ENCODE measurements around the gene SLC25A25. TPM values are rescaled to one million over a fixed set of nuclear protein-coding genes. Genes with fewer than 3 reads are reported as not detected.

The SLC25A25 gene
- total and polyA plus RNA-seq, 10 of the 15 experiments (the other 5 are each of a cell fraction or from before 2014, with no cell fraction given) = 0.04 to 17.1 (median 12.4) TPM; not detected in 1

DNA sequence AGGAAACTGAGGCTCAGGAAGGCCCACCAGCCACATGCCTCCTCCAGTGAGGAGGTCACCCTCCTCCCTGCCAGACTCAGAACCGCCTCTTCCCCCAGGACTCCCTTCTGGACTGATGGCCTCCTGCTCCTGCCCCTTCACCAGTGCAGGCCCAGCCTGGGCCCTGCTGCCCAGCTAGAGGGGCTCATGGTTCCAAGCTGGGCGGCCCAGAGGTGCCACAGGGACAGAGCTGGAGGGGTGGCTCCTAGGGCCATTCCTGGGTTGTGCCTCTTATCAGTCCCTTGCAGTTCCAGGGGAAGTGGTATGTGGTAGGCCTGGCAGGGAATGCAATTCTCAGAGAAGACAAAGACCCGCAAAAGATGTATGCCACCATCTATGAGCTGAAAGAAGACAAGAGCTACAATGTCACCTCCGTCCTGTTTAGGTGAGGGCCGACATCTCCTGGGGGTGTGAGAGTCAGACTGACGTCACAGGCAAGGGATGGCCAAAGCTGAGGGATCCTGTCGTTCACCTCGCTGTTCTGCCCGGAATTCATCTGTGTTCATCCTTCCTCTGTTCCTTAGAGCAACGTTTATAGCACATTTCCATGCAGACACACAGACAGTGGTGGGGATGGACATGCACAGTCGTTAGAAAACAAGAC is 82.0 kb downstream of the SLC25A25 start:
- Histone ChIP-seq H3K27me3 (replicated peaks in 1 of 2; ENCODE audit: control insufficient read depth in 2 of 2, insufficient read depth in 2 of 2, low read length in 1 of 2) (peaks cover 0 to 1% of the 10 kb centered on the region in 2 experiments; a peak in 2 of 4 replicates), H3K79me2 (ENCODE audit: control insufficient read depth, insufficient read depth, low read length) (no peaks in the 10 kb centered on the region), H3K4me3 (no peak overlapping the region), H3K27ac (ENCODE audit: control insufficient read depth, insufficient read depth) (no peak overlapping the region), H2AFZ (ENCODE audit: control insufficient read depth, low read depth, low read length) (no peak overlapping the region), H3K9ac (ENCODE audit: control insufficient read depth, insufficient read depth, low read length) (no peak overlapping the region), H3K4me1 (ENCODE audit: control insufficient read depth, insufficient read depth, low read length) (no peaks in the 10 kb centered on the region), H4K20me1 (ENCODE audit: control insufficient read depth, insufficient read depth) (no peaks in the 10 kb centered on the region; the same call in 1 of the 2 replicates), H3K36me3 (ENCODE audit: control insufficient read depth in 2 of 2, insufficient read depth in 2 of 2, low read length in 1 of 2) (no peaks in the 10 kb centered on the region), H3K4me2 (ENCODE audit: control insufficient read depth, insufficient read depth) (no peak overlapping the region), H3K9me3 (replicated peaks; ENCODE audit: control insufficient read depth, insufficient read depth, low read length) (no peaks in the 10 kb centered on the region)
- TF ChIP-seq EED (IDR thresholded peaks at IDR 0.05; ENCODE audit: low read depth) = no peak
- no peak for TF ChIP-seq ESRRA (IDR thresholded peaks at IDR 0.05; ENCODE audit: low read length)
- TF ChIP-seq ATF7 (IDR thresholded peaks at IDR 0.05; ENCODE audit: low read depth) = no peak
- no peak for TF ChIP-seq DPF2 (IDR thresholded peaks at IDR 0.05)
- TF ChIP-seq KLF5 (IDR thresholded peaks at IDR 0.05; ENCODE audit: partially characterized antibody) = no peak
- no peak for TF ChIP-seq ZNF24 (IDR thresholded peaks at IDR 0.05)
- TF ChIP-seq NR2C2 (IDR thresholded peaks at IDR 0.05; ENCODE audit: borderline replicate concordance, control insufficient read depth, insufficient read length, low read depth) = no peak
- RAD21 ChIA-PET (ENCODE audit: unreplicated experiment) = no interaction called here
- SMC1A ChIA-PET (ENCODE audit: uncharacterized antibody, unreplicated experiment) = no interaction called here
- BruUV-seq (replicated peaks) = no TSS peak
- in situ Hi-C loops (cut with MboI) (no loop called here), intact Hi-C loops (cut with micrococcal nuclease; ENCODE audit: unreplicated experiment) (no loop called here)
- CTCF ChIA-PET = interaction anchor here (1.1 to 1.4 kb wide), 2 partner anchors 14 to 16 kb away, joined by 3 read pairs; no protein-coding TSS in a partner anchor
- DNase-seq (ENCODE audit: low read depth, low spot score) (no peak), ATAC-seq (no peak), FAIRE-seq (no peak)
- POLR2A ChIA-PET = no interaction called here
- 18% methylated on average over 11 of the region's 11 CpGs for WGBS (ENCODE audit: insufficient coverage, insufficient replicate concordance, low lambda C conversion rate, missing lambda C conversion rate)

Data from GM12878 (cell line).